GM21447 (cell line): ENCODE data around the gene ANKRD11.

Experiments
- ATAC-seq: cut with Tn5 transposase; IDR thresholded peaks from one replicate; pipeline ENCODE4 v1.9.1; 2021; ENCODE audit not compliant: unreplicated experiment

Gene ANKRD11

GRCh38 chr16:89289428-89290395 is 200.6 kb downstream of the ANKRD11 start:
- no peak for ATAC-seq

GRCh38 chr16:89288966-89289365 is 201.4 kb downstream of the ANKRD11 start:
- ATAC-seq: no peak

- ATAC-seq: no peak
Observed at GRCh38 chr16:89288577-89288844, 201.8 kb downstream of the ANKRD11 start.

- no peak for ATAC-seq
Observed at GRCh38 chr16:89287777-89288576, 202.4 kb downstream of the ANKRD11 start.

GRCh38 chr16:89286096-89286495 is 204.3 kb downstream of the ANKRD11 start:
- no peak for ATAC-seq

GRCh38 chr16:89285381-89285780 is 205.0 kb downstream of the ANKRD11 start:
- no peak for ATAC-seq

GRCh38 chr16:89283449-89283848 is 206.9 kb downstream of the ANKRD11 start:
- ATAC-seq: no peak

- ATAC-seq: no peak
Observed at GRCh38 chr16:89282523-89282922, 207.8 kb downstream of the ANKRD11 start.

GRCh38 chr16:89281829-89282228 is 208.5 kb downstream of the ANKRD11 start:
- no peak for ATAC-seq

- no peak for ATAC-seq
Observed at GRCh38 chr16:89281189-89281577, 209.2 kb downstream of the ANKRD11 start.

- ATAC-seq: no peak
Observed at GRCh38 chr16:89280546-89281188, 209.7 kb downstream of the ANKRD11 start.

- ATAC-seq: no peak
Observed at GRCh38 chr16:89279666-89280481, 210.5 kb downstream of the ANKRD11 start.

GRCh38 chr16:89278441-89279240 is 211.7 kb downstream of the ANKRD11 start:
- no peak for ATAC-seq

GRCh38 chr16:89277641-89278341 is 212.6 kb downstream of the ANKRD11 start:
- ATAC-seq: no peak

GRCh38 chr16:89277049-89277448 is 213.3 kb downstream of the ANKRD11 start:
- no peak for ATAC-seq

- no peak for ATAC-seq
Observed at GRCh38 chr16:89275837-89276720, 214.3 kb downstream of the ANKRD11 start.

- no peak for ATAC-seq
Observed at GRCh38 chr16:89275284-89275584, 215.1 kb downstream of the ANKRD11 start.

- no peak for ATAC-seq
Observed at GRCh38 chr16:89274561-89275283, 215.6 kb downstream of the ANKRD11 start.
